PC-9 (cell line): ENCODE results near the gene TTL.
"Not testable (repeated sequence)": the region's sequence is repeated elsewhere in the genome, so short reads cannot be mapped to it uniquely, and the experiment has no call there.

Experiments
- EZH2 ChIP-seq: fragments of 200-600 bp; sonication (generic); IDR thresholded peaks from 2 replicates; pipeline ENCODE4 v1.8.0; 2017; ENCODE audit warnings: antibody characterized with exemption, low read depth
- TF ChIP-seq, protein P1 (sequence below): fragments of 200-600 bp; sonication (generic); conservative IDR thresholded peaks from 2 replicates; pipeline ENCODE4 v1.6.1; 2017; ENCODE audit warnings: mixed run types, antibody characterized with exemption, mild to moderate bottlenecking, moderate library complexity

DNA sequence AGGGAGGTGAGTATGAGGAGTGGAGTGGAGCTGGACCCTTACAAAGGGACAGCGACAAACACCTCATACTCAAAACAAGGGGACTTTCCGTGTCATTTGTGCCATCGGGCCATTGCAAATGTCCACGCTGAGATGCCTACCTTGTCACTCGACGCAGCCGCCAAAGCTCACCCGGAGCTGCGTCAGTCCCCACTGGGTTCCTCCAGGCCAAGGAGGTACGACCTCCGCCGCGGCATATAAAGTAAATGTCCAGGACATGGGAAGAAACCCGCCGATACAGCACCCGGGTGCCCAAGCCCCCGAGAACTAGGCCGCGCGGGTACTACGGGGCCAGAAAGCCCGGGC lies 49.6 kb upstream of the TTL start:
- TF ChIP-seq, protein P1, sequence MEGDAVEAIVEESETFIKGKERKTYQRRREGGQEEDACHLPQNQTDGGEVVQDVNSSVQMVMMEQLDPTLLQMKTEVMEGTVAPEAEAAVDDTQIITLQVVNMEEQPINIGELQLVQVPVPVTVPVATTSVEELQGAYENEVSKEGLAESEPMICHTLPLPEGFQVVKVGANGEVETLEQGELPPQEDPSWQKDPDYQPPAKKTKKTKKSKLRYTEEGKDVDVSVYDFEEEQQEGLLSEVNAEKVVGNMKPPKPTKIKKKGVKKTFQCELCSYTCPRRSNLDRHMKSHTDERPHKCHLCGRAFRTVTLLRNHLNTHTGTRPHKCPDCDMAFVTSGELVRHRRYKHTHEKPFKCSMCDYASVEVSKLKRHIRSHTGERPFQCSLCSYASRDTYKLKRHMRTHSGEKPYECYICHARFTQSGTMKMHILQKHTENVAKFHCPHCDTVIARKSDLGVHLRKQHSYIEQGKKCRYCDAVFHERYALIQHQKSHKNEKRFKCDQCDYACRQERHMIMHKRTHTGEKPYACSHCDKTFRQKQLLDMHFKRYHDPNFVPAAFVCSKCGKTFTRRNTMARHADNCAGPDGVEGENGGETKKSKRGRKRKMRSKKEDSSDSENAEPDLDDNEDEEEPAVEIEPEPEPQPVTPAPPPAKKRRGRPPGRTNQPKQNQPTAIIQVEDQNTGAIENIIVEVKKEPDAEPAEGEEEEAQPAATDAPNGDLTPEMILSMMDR = not testable (repeated sequence)
- not testable (repeated sequence) for TF ChIP-seq EZH2
